Right atrium auricular region (tissue), 2 donors: Measurements from ENCODE around the gene ITPKB. TPM values are rescaled to one million over a fixed set of nuclear protein-coding genes. Genes with fewer than 3 reads are reported as not detected.

Source experiments
- DNase-seq: peaks from one replicate; pipeline ENCODE4 v3.0.0-alpha.2; 2019; ENCODE audit warnings: low spot score
- H3K27ac ChIP-seq, 2 donors: fragments of 200-600 bp; sonication (generic); 1 replicate in 1 of 2; 2 replicates in 1 of 2; pipeline ENCODE4 v1.5.1; 2016 to 2019
- H3K27me3 ChIP-seq, 2 donors: fragments of 200-600 bp; sonication (generic); one replicate each; pipeline versions ENCODE4 v1.5.1 to v1.6.0; 2017 to 2019
- H3K36me3 ChIP-seq: fragments of 200-600 bp; sonication (generic); one replicate; pipeline ENCODE4 v1.5.1; 2016
- H3K4me1 ChIP-seq, 2 donors: fragments of 200-600 bp; sonication (generic); one replicate each; pipeline versions ENCODE4 v1.5.1 to v1.6.0; 2017 to 2019
- H3K4me3 ChIP-seq, 2 donors: fragments of 200-600 bp; sonication (generic); 1 replicate in 1 of 2; 2 replicates in 1 of 2; pipeline ENCODE4 v1.5.1; 2017 to 2019; ENCODE audit warnings: mild to moderate bottlenecking in 1 of 2, moderate library complexity in 1 of 2
- H3K9me3 ChIP-seq, 2 donors: fragments of 200-600 bp; sonication (generic); one replicate each; pipeline ENCODE4 v1.5.1; 2019
- CTCF ChIP-seq, 2 donors: fragments of 200-600 bp; sonication (generic); IDR thresholded peaks; one replicate each; pipeline ENCODE4 v1.5.1; 2019; ENCODE audit warnings: antibody characterized with exemption in 2 of 2
- total RNA-seq, 2 donors: library from RNA; depleted of rRNA; stranded (reverse); fragments of >200 nt; gene quantifications; one replicate each; pipeline ENCODE4 v1.1.0, GENCODE V29; 2016

The ITPKB gene
- total RNA-seq, 2 donors from 2014 or later = 10.8 to 11.0 TPM

- no peaks in the 10 kb centered on the region for H3K27me3 ChIP-seq
- no peak for DNase-seq
- no peaks in the 10 kb centered on the region for H3K36me3 ChIP-seq
- no peak for TF ChIP-seq CTCF (IDR thresholded peaks at IDR 0.05)
- no peak overlapping the region for H3K4me3 ChIP-seq
- H3K27ac ChIP-seq = peak overlapping the region; percentile 18 to 31
- H3K9me3 ChIP-seq = no peaks in the 10 kb centered on the region
- H3K4me1 ChIP-seq = peaks cover 0 to 31% of the 10 kb centered on the region in 2 donors
Observed at GRCh38 chr1:226633541-226634165, 105.4 kb downstream of the ITPKB start.

- TF ChIP-seq CTCF (IDR thresholded peaks at IDR 0.05) = no peak
- no peak for DNase-seq
- no peak overlapping the region for H3K4me3 ChIP-seq
- H3K9me3 ChIP-seq = no peaks in the 10 kb centered on the region
- no peak overlapping the region for H3K27ac ChIP-seq
- H3K4me1 ChIP-seq = peaks cover 0 to 28% of the 10 kb centered on the region in 2 donors
- H3K36me3 ChIP-seq = no peaks in the 10 kb centered on the region
- H3K27me3 ChIP-seq = no peaks in the 10 kb centered on the region
Observed at GRCh38 chr1:226632922-226633351, 106.1 kb downstream of the ITPKB start.

GRCh38 chr1:226632169-226632879 is 106.8 kb downstream of the ITPKB start:
- Histone ChIP-seq H3K27ac (no peak overlapping the region), H3K9me3 (no peaks in the 10 kb centered on the region), H3K27me3 (no peaks in the 10 kb centered on the region), H3K4me3 (no peak overlapping the region), H3K4me1 (peaks cover 0 to 23% of the 10 kb centered on the region in 2 donors), H3K36me3 (no peaks in the 10 kb centered on the region)
- no peak for DNase-seq
- TF ChIP-seq CTCF (IDR thresholded peaks at IDR 0.05) = no peak

- Histone ChIP-seq H3K9me3 (no peaks in the 10 kb centered on the region), H3K27me3 (no peaks in the 10 kb centered on the region), H3K36me3 (no peaks in the 10 kb centered on the region), H3K27ac (no peak overlapping the region), H3K4me1 (peaks cover 0 to 23% of the 10 kb centered on the region in 2 donors), H3K4me3 (no peak overlapping the region)
- no peak for TF ChIP-seq CTCF (IDR thresholded peaks at IDR 0.05)
- DNase-seq = no peak
Observed at GRCh38 chr1:226631229-226632000, 107.7 kb downstream of the ITPKB start.

GRCh38 chr1:226630592-226630991 is 108.5 kb downstream of the ITPKB start:
- no peak for DNase-seq
- H3K4me3 ChIP-seq = no peak overlapping the region
- H3K36me3 ChIP-seq = no peaks in the 10 kb centered on the region
- no peak overlapping the region for H3K27ac ChIP-seq
- no peak for TF ChIP-seq CTCF (IDR thresholded peaks at IDR 0.05)
- H3K4me1 ChIP-seq = peaks cover 0 to 21% of the 10 kb centered on the region in 2 donors
- no peaks in the 10 kb centered on the region for H3K9me3 ChIP-seq
- H3K27me3 ChIP-seq = no peaks in the 10 kb centered on the region
